Measurements from ENCODE around the gene TCAF1. TPM values are rescaled to one million over a fixed set of nuclear protein-coding genes. Genes with fewer than 3 reads are reported as not detected.
A peak's percentile ranks its signal among the peaks of the same experiment; 100 is the strongest.

Gene TCAF1
- polyA plus RNA-seq, 5 donors = 78.5 to 115 (median 103) TPM

- no peak for DNase-seq
These were observed 6.1 kb upstream of the TCAF1 start for GRCh38 chr7:143908120-143908519.

- DNase-seq = no peak
These were observed 4.9 kb upstream of the TCAF1 start for GRCh38 chr7:143906895-143907294.

DNA sequence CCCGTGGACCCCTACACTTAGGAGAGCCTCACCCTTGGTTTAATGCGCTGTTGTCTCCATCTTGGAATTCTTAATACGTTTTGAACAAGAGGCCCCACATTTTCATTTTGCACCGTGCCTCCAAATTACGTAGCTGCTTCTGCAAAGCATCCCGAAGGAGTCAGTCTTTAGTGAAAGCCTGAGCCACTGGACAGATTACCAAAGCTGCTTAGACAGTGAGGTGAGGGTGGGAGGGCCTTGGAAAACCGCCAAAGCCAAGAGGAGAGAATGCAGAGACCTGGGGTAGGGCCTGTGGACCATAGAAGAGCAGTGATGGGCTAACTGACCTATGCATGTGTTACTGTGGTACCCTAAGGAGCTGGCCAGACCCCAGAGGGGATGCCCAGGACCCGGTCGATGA, 4.2 kb upstream of the TCAF1 start:
- DNase-seq = no peak

- no peak for DNase-seq
These were observed 3.5 kb upstream of the TCAF1 start for GRCh38 chr7:143905509-143905908.

- DNase-seq = no peak
These were observed 440 bp upstream of the TCAF1 start for GRCh38 chr7:143902332-143902899.

DNA sequence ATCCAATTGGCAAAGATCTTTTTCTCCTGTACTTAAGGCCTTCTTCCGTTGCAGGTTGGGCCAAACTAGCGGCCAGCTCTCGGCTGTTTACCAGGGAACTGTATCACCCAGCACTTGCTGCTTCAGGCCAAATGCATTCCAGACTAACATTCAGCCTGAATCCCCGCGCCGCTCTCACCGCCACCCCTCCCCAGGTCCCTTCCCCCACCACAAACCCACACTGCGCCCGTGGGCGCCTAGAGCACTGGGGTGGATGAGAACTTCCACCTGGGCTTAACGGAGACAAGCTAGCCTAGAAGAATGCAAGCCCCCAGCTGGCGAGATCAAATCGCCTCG, 676 bp downstream of the TCAF1 start:
- peak in 1 of 2 donors; percentile 74 for DNase-seq

DNA sequence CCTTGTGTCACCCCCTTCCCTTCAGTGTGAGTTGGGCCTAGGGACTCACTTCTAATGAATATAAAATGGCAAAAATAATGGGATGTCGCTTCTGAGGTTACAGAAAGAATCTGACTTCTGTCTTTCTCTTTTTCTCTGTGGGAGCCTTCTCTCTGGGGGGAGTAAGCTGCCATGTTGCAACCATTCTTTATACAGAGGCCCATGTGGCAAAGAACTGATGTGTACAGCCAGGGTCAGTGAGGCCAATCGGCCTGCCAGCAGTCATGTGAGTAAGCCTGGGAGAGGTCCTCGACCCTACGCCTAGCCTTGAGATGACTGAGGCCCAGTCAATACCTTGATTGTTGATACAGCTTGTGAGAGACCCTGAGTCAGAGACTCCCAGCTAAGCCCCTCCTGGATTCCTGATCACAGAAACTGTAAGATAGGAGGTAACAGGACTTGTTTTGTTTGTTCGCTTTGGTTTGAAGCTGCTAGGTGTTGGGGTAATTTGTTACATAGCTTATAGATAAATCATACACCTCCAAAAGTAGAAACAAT, 1.7 kb downstream of the TCAF1 start:
- DNase-seq = no peak

DNA sequence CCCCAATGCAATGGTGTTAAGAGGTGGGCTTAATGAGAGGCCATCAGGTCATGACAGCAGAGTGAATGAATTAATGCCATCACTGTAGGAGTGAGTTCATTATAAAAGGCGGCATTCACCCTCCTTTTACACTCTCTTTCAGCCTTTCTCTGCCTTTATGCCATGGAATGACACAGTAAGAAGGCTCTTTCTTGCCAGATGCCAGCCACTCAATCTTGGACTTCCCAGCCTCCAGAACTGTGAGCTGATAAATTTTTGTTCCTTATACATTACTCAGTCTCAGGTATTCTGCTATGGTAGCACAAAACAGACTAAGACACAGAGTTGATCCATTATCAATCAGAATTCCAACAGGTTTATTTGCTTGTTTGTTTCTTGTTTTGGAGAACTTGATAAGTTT, 3.2 kb downstream of the TCAF1 start:
- DNase-seq = no peak

- DNase-seq = no peak
These were observed 5.3 kb downstream of the TCAF1 start for GRCh38 chr7:143896667-143897066.

- no peak for DNase-seq
These were observed 9.3 kb downstream of the TCAF1 start for GRCh38 chr7:143892527-143893300.

- DNase-seq = no peak
These were observed 10.5 kb downstream of the TCAF1 start for GRCh38 chr7:143891457-143891856.

- no peak for DNase-seq
These were observed 11.4 kb downstream of the TCAF1 start for GRCh38 chr7:143890558-143890957.

DNA sequence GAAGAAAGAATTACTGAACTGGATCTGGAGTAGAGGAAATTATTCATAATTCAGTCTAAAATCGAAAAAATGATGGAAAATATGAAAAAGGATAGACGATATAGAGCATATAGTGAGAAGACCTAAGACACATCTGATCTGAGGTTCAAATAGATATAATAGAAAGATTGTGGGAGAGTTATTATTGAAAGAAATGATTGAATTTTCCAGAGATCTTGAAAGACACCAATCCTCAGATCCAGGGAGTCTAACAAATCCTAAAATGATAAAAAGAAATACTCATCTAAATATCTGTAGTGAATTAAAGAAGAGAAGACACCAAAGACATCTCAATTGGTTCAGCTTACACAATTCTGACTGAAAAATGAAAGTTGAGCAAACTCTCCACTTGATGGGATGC, 12.9 kb downstream of the TCAF1 start:
- no peak for DNase-seq

DNA sequence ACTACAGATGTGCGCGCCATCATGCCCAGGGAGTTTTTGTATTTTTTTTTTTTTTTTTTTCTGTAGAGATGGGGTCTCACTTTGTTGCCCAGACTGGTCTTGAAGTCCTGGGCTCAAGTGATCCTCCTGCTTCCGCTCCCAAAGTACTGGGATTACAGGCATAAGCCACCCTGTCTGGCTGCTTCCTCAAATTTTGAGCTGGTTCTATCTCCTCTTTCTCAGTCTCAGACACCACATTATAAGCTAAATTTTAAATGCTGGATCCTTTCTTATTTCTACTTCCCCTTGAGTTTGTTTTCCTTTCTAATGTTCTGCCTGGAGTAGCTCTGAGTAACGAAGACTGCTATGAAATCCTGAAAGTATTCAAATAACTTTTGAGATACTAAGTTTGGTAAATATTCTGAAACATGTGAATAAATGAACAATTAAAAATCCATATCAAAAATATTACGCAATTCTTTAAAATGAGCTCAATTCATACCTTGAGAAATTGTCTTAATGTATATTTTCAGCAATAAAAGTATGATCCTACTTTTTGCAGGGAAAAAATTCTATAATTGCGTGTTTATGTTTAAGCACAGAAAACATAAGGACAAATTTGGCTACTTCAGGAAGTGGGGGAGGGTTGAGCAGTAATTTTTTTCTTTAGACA, 15.0 kb downstream of the TCAF1 start:
- DNase-seq = no peak

- no peak for DNase-seq
These were observed 16.0 kb downstream of the TCAF1 start for GRCh38 chr7:143885951-143886350.

GRCh38 chr7:143884969-143885559, 16.9 kb downstream of the TCAF1 start:
- DNase-seq = peak; percentile 84 to 87

DNA sequence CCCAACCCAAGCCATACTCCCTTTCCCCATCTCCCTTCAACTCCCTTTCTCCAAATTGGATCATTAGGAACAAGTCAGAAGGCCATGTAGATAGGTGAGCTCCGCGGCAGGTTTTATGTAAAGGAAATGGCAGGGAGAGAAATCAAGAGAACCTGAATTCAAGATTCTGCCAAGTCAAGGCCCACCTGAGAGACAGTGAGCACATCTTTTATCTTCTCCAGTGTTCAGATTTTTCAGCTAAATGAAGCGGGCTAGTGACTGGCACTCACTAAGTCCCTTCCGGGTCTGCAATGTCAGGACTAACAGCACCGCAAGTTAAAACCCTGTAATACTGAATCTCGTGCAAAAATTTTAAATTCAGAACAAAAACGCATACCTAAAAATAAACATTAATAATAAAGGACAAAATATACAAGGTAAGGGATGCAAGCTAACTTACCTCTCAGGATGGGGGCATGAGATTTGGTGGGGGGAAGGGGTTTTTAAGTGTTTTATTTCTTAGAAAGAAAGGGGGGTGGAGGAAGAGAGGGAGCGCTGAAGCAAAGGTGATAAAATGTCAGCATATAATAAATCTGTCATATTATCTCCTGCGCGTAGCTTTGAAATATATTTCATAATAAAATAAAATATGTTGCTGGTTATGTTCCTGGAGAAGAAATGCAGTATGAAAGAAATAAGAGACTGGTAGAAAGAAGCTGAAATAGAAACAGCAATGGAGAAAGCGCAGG, 17.6 kb downstream of the TCAF1 start:
- DNase-seq = no peak

DNA sequence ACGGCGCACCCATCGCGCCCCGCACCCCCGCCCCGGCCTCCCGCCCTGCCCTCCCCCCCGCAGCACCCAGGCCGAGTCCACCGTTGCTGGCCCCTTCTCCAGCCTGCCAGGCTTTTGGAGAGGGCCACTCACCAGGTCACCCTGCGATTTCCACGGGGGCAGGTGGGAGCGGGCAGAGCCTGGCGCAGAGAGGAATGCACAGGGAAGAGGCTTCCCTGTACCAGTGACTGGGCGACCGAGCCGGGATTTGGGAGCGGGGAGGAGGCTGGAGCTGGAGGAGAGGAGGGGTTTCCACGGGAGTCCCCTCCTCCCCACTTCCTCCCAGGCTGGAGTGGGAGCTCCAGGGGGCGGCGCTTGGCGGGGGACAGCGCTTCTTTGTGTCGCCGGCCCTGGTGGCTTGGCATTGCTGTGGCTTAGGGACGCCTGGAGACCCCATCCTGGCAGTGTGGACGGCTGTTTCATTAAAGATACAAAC, 19.3 kb downstream of the TCAF1 start:
- DNase-seq = peak; percentile 87

DNA sequence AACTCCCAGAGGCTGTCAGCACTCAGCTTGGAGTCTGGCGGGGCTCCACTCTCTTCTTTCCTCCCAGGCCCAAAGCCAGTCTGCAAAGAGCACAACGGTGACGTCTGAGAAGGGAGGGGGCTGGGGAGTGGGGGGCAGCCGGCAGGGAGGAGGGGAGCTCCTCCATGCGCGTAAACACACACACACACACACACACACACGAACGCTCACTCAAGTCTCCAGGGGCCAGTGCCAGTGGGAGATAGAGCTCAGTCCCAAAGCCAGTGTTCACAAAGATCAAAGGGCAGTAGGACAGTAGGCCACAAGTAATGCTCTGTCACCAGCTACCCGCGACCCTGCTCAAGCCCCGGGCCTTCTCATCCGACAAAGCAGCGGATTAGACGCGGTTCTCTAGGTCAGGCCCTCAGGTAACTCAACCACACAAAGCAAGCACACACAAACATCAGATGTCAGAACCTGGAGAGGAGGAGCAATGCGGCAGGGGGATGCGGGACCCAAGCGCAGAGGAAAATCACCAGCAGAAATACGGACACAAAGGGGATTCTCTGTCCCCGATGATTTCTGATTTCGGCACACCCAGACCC, 19.9 kb downstream of the TCAF1 start:
- peak; percentile 86 for DNase-seq

- DNase-seq = no peak
These were observed 23.1 kb downstream of the TCAF1 start for GRCh38 chr7:143878884-143879283.

DNA sequence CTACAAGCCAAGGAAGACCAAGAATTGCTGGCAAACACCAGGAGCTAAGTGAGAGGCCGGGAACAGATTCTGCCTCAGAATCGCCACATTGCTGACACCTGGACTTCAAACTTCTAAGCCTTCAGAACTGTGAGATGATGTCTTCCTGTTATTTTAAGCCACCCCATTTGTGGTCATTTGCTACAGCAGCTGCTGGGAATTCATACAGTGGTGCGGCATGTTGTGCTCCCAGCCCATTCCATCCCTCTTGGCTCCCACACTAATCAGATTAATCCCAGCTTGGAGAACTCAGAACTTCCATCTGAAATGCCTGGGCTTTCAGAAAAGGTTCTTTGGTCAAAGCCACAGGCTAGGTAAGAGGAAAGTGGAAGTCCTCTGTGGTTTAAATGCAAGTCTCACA, 24.9 kb downstream of the TCAF1 start:
- no peak for DNase-seq

Measured in right lung (tissue), 5 donors.